ENCODE data around the gene SLC26A1. TPM values are rescaled to one million over a fixed set of nuclear protein-coding genes. Genes with fewer than 3 reads are reported as not detected.

SLC26A1 gene
- total and polyA plus RNA-seq, 2 of the 13 experiments (the other 11 are each of a cell fraction or from before 2014, with no cell fraction given) = 5.4 to 22.9 TPM

DNA sequence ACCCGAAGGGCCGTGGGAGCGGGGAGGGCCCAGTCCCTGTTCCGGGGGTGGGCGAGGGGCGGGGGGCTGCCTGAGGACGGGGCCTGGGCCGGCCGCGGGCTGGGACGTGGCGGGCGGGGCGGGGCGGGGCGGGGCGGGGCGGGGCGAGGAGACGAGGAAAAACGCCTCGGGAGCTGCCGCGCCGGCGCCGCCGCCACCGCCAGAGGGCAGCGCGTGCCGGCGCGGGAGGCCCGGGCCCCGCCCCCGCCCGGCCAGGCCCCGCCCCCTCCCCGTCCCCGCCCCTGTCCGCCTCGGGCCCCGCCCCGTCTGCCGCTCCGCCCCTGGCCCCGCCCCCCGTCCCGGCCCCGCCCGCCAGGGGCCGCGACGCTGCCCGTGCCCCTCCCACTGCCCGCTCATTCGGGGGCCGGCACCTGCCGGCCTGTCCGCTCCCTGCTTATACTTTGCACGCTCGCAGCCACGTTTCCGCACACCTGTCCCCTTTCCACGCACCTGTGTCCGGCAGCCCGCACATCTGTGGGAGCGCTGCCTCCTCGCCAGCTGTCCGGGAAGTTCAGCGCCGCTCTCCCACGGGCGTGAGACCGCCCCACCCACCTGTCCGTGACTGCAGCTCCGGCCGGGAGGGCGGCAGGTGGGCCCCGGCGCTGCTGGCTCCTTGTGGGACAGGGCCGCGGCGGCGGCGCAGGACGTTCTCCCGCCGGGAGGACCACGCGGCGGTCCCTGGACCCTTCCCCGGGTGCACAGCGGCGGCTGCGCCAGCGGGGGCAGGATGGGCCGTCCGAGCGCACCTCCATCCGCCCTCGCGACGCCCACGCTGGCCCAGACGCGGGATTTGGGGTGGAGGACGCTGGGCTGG lies 16.6 kb upstream of the SLC26A1 start (continued):
- TF ChIP-seq THAP8 (CRISPR knock-in tag; IDR thresholded peaks at IDR 0.05; ENCODE audit: borderline replicate concordance) (peak; percentile 72; the same call in 1 of the 2 replicates), HCFC1 (IDR thresholded peaks at IDR 0.05; ENCODE audit: low read depth, low read length) (peak; percentile 31; the same call in 1 of the 2 replicates), ZKSCAN8 (CRISPR knock-in tag; IDR thresholded peaks at IDR 0.05; ENCODE audit: borderline replicate concordance) (no peak), ZFAT (CRISPR knock-in tag; conservative IDR thresholded peaks at IDR 0.05) (0 out of 2 replicates have a peak, but pooled peaks have one; percentile 54), U2AF1 (optimal IDR thresholded peaks at IDR 0.05; ENCODE audit: low read depth, low read length) (no peak), MXI1 (IDR thresholded peaks at IDR 0.05; ENCODE audit: borderline replicate concordance, low read depth, low read length) (peak; percentile 19; the same call in 1 of the 3 replicates), ZNF773 (CRISPR knock-in tag; IDR thresholded peaks at IDR 0.05; ENCODE audit: borderline replicate concordance) (0 out of 2 replicates have a peak, but pooled peaks have one; percentile 12), RAD21 (CRISPR knock-in tag; IDR thresholded peaks at IDR 0.05) (0 out of 2 replicates have a peak, but pooled peaks have one; percentile 27), ZNF629 (CRISPR knock-in tag; conservative IDR thresholded peaks at IDR 0.05) (0 out of 2 replicates have a peak, but pooled peaks have one; percentile 32), ZNF143 (CRISPR knock-in tag; IDR thresholded peaks at IDR 0.05) (0 out of 2 replicates have a peak, but pooled peaks have one; percentile 18), ZNF720 (CRISPR knock-in tag; IDR thresholded peaks at IDR 0.05) (no peak), ZNF160 (CRISPR knock-in tag; IDR thresholded peaks at IDR 0.05) (peak; percentile 40; the same call in 1 of the 2 replicates), FOXJ3 (CRISPR knock-in tag; IDR thresholded peaks at IDR 0.05; ENCODE audit: borderline replicate concordance) (no peak), KDM6A (CRISPR knock-in tag; IDR thresholded peaks at IDR 0.05; ENCODE audit: low read depth) (no peak), ZNF333 (CRISPR knock-in tag; IDR thresholded peaks at IDR 0.05; ENCODE audit: borderline replicate concordance) (peak; percentile 34; the same call in 1 of the 2 replicates), ZNF777 (CRISPR knock-in tag; IDR thresholded peaks at IDR 0.05) (peak; percentile 81), SKIL (CRISPR knock-in tag; IDR thresholded peaks at IDR 0.05; ENCODE audit: borderline replicate concordance) (no peak), SP4 (CRISPR knock-in tag; IDR thresholded peaks at IDR 0.05) (peak; percentile 40; the same call in 1 of the 2 replicates)
- TF ChIP-seq, protein P1, sequence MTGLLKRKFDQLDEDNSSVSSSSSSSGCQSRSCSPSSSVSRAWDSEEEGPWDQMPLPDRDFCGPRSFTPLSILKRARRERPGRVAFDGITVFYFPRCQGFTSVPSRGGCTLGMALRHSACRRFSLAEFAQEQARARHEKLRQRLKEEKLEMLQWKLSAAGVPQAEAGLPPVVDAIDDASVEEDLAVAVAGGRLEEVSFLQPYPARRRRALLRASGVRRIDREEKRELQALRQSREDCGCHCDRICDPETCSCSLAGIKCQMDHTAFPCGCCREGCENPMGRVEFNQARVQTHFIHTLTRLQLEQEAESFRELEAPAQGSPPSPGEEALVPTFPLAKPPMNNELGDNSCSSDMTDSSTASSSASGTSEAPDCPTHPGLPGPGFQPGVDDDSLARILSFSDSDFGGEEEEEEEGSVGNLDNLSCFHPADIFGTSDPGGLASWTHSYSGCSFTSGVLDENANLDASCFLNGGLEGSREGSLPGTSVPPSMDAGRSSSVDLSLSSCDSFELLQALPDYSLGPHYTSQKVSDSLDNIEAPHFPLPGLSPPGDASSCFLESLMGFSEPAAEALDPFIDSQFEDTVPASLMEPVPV (CRISPR knock-in tag; IDR thresholded peaks at IDR 0.05) = 0 out of 2 replicates have a peak, but pooled peaks have one; percentile 62
- TF ChIP-seq, protein P2, sequence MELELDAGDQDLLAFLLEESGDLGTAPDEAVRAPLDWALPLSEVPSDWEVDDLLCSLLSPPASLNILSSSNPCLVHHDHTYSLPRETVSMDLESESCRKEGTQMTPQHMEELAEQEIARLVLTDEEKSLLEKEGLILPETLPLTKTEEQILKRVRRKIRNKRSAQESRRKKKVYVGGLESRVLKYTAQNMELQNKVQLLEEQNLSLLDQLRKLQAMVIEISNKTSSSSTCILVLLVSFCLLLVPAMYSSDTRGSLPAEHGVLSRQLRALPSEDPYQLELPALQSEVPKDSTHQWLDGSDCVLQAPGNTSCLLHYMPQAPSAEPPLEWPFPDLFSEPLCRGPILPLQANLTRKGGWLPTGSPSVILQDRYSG (CRISPR knock-in tag; IDR thresholded peaks at IDR 0.05) = peak; percentile 78; the same call in 1 of the 2 replicates
- TF ChIP-seq, protein P3, sequence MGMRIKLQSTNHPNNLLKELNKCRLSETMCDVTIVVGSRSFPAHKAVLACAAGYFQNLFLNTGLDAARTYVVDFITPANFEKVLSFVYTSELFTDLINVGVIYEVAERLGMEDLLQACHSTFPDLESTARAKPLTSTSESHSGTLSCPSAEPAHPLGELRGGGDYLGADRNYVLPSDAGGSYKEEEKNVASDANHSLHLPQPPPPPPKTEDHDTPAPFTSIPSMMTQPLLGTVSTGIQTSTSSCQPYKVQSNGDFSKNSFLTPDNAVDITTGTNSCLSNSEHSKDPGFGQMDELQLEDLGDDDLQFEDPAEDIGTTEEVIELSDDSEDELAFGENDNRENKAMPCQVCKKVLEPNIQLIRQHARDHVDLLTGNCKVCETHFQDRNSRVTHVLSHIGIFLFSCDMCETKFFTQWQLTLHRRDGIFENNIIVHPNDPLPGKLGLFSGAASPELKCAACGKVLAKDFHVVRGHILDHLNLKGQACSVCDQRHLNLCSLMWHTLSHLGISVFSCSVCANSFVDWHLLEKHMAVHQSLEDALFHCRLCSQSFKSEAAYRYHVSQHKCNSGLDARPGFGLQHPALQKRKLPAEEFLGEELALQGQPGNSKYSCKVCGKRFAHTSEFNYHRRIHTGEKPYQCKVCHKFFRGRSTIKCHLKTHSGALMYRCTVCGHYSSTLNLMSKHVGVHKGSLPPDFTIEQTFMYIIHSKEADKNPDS (CRISPR knock-in tag; IDR thresholded peaks at IDR 0.05) = no peak

All from HepG2 (cell line).